OCI-M1 (cell line): Measurements from ENCODE around the gene SLC17A7.
"Not testable (repeated sequence)": the region's sequence is repeated elsewhere in the genome, so short reads cannot be mapped to it uniquely, and the experiment has no call there.

ENCODE experiments used
- DNase-seq: peaks from one replicate; lab custom pipeline; 2025; lab: John Stamatoyannopoulos, UW

Gene SLC17A7

DNA sequence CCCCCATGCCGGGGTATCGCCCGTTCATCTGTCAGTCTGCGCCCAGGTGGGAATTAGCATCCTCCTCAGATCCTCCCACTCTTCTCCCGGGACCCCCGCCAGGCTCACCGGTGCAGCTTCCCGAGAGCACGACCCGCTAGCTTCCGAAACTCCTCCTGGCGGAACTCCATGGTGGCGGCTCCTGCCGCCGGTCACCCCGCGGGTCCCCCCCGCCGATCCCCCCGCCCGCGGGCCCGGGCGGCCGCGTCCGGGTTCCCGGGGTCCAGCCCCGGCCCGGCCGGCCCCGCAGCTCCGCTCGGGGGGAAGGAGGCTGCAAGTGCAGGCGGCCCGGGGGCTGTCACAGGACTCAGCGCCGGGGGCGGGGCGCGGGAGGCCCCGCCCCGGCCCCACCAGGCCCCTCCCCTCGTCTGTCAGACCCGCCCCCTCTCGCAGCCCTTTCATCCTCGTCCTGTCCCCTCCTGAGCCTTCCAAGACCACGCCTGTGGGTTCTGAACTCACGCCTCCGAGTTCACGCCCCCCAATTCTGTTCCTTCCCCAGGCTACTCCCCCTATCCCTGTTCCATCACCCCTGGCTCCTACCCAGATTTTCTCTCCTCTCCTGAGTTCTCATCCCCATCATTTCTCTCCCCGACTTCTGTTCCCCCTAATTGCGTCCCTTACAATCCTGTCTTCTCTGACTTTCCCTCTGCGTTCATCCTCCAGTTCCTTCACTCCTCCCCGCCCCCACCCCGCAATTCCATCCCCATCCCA lies at the start of gene SLC17A7:
TSS of gene SLC17A7 (minus strand) at position 318 of the 750 bp plus-strand sequence. CDS start at position 170, 148 bp downstream.
- DNase-seq = no peak

DNA sequence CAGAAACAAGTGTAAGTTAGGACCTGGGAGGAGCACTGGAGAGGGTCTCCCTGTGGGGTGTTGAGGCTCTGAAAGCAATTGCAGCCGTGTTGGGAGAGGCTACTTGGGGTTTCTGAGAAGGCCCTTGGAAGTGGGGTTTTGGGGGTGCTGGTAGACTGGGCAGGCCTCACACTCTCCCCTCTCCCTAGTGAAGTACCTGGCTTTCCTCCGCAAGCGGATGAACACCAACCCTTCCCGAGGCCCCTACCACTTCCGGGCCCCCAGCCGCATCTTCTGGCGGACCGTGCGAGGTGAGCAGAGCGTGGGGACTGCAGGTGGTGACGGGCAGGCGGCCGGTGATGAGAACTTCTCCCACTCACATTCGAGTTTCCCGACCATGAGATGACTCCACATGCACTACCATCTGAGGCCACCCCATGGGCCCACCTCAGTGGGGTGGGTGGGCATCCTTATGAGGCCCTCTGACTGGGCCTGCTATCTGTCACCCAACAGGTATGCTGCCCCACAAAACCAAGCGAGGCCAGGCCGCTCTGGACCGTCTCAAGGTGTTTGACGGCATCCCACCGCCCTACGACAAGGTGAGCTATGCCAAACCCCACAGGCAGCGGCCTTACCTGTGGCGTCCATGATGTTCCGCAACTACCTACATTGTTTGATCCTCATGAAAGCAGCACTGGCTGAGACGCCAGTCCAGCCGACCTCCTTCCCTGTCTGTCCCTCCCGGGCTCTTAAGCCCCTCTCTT lies 49.1 kb upstream of the SLC17A7 start:
- no peak for DNase-seq

DNA sequence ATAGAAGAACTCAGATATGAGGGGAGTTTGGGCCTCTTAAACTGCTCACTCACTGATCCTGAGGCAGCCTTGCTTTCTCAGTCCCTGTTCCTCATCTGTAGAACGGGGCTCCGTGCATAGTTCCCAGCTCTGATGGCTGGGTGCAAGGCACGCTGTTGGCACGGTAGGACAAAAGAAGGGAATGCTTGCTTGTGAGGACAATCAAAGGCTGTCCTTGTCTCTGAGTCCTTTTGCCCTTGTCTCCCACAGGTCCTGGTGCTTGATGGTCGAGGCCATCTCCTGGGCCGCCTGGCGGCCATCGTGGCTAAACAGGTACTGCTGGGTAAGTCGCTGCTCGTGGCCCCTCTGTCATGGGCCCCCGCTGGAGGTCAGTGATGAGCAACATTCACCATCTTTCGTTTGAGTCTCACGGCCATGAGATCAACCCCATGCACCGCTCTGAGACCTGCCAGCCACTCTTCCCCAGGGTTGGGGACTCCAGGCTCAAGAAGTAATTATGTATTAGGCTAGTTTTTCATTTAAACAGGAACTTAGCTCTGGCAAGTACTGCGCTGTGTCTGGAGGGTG lies 48.4 kb upstream of the SLC17A7 start:
- DNase-seq = no peak

DNA sequence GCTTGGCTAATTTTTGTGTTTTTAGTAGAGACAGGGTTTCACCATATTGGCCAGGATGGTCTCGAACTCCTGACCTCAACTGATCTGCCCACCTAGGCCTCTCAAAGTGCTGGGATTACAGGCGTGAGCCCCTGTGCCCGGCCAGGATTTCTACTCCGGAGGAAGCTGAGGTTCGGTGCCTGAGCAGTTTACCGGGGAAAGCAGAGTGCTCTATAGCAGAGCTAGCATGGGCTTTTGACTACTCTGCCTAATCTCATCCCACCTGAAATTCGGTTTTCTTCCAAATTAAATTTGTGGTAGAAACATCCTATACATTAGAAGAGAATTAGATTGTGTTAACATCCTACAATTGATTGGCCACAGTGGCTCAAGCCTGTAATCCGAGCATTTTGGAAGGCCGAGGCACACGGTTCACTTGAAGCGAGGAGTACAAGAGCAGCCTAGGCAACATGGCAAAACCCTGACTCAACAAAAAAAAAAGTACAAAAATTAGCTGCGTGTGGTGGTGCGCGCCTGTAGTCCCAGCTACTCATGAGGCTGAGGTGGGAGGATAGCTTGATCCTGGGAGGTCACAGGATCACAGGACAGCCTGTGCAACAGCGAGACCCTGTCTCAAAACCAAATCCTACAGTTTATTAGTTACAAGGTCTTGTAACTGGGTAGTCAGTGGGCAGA lies 47.7 kb upstream of the SLC17A7 start:
- no peak for DNase-seq

DNA sequence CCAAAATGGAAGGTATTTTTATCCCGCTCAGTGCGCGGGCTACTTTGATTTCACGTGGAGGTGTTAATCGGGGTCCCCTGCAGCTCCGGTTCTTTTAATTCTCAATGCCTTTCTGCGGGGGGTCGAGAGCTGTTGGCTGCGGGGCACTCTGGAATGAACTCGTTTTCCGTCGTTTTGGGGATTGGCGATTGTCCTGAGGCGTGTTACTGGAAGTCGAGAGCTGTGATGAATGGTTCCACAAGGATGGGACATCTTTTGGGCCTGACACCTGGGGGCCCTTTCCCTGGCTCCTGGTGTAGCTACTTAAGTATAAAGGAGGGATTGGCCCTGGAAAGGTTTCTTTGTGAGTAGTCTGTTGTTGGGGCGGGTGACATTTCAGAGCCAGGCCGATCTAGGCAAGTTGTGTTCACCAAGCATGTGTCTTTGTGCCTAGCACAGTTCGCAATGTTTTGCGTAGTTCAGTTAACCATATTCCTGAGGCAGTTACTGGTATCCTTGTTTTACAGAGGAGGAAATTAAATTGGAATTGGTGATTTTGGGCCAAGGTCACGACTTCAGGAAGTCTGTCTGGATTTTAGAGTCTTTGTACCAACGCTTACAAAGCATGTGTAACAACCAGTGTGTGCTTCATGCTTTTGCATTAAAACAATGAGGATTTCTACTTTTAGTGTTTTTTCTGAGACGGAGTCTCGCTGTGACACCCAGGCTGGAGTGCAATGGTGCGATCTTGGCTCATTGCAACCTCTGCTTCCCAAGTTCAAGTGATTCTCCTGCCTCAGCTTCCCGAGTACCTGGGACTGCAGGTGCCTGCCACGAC lies 46.9 kb upstream of the SLC17A7 start:
- DNase-seq = peak; percentile 46

DNA sequence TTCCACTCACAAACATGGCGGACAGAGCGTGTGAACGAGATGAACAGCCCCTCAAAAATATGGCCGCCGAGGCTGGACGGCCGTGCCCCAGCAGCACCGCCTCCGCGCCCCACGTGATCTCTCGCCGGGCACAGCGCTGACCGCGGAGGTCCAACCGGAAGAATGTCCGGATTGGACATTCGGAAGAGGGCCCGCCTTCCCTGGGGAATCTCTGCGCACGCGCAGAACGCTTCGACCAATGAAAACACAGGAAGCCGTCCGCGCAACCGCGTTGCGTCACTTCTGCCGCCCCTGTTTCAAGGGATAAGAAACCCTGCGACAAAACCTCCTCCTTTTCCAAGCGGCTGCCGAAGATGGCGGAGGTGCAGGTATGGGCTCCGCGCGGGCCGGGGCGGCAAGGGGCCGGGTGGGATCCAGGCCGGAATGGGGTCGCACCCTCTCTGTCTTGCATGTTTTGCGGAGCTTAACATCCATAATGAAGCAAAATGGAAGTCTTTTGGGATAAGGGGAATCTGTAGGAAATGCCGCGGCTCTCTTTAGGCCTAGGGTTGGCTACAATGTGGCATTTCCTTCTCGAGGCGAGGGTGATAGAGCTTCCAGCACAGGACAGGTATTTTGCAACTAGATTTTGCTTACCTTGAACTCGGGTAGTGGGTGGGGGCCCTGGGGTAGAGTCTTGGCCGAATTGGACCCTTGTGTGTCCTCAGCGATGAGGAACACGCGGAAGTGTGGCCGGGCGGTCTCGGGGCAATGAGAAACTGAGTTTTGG lies 46.1 kb upstream of the SLC17A7 start, which contains the start of gene RPL13A:
TSS of gene RPL13A (plus strand) at position 332 of the 769 bp plus-strand sequence. CDS start at position 354, 22 bp downstream.
- DNase-seq = peak; percentile 100

DNA sequence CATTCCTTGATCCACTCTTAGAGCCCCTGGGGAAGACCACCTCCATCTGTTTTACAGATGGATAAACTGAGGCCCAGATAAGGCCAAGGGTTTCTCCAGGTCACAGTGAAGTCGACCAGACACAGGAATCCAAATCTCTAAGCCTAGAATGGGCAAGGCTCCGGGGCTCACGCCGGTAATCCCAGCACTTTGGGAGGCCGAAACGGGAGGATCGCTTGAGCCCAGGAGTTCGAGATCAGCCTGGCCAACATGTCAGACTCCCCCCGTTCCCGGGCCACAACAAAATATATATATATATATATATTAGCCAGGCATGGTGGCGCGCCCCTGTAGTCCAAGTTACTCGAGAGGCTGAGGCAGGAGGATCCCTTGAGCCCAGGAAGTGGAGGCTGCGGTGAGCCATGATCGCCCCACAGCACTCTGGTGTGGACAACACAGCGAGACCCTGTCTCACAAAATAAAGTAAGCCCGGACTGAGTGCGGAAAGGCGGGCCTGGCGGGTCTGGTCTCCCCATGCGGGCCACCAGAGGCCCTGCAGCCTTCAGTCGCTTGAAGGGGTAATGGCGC lies 45.5 kb upstream of the SLC17A7 start:
- DNase-seq = no peak

DNA sequence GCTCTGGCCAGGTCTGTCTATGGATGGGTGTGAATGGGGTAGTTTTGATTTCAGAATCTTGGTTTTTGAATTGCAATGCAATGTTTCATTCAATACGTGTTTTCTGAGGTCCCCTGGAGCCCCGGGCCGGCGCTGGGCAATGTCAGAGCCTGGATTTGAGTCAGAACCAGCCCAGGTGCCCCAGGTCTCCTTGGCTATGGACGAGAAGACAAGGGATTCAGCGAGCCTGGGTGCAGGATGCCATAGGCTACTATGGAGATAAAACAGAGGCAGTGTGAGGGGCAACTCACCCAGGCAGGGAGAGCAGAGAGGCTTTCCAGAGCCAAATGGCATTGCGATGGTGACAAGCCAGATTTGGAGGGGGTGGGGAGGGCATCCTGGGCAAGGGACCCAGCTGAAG lies 44.9 kb upstream of the SLC17A7 start:
- DNase-seq = no peak

DNA sequence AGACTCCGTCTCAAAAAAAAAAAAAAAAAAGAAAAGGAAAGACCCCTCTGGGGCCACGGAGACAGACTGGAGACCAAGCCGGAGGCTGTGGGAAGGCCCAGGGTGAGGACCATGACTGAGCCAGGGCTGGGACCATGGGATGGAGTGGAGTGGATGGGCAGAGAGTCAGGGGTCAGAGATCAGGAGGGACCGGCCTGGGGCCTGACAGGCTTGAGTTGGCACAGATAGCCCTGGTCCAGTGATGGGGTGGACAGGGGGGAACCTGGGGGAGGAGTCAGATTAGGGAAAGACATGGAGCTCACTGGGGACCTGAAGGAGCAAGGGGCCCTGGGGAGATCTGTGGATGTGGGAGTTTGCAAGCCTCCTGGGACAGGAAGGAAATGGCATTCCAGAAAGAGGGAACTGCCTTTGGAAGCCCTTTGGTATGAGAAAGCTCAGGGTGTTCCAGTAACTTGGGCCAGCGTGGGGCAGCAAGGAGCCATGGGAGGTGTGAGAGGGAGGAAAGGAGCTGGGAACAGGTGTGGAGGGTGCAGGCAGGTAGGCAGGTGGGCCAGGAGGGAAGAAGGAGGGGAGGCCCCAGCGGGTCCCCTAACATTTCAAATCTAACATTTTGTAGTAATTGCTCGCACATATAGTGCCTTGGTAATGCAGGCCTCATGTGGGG lies 39.8 kb upstream of the SLC17A7 start:
- DNase-seq = no peak

DNA sequence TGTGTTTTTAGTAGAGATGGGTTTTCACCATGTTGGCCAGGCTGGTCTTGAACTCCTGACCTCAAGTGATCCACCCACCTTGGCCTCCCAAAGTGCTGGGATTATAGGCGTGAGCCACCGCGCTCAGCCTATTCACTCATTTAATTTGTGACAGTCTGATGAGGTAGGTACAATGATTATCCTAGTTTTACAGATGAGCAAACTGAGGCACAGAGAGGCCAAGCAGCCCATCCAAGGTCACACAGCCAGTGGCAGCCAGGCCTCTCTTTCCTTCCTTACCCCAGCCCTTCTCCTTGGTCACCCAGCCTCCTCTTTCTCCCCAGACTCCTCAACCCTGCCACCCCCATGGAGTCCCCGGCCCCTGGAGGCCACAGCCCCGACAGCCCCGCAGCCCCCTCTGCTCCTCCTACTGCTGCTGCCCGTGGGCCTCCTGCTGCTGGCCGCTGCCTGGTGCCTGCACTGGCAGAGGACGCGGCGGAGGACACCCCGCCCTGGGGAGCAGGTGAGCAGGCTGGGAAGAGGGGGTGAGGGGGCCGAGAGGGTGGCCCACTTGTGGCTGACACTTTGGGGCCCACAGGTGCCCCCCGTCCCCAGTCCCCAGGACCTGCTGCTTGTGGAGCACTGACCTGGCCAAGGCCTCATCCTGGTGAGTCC lies 38.8 kb upstream of the SLC17A7 start:
- no peak for DNase-seq

DNA sequence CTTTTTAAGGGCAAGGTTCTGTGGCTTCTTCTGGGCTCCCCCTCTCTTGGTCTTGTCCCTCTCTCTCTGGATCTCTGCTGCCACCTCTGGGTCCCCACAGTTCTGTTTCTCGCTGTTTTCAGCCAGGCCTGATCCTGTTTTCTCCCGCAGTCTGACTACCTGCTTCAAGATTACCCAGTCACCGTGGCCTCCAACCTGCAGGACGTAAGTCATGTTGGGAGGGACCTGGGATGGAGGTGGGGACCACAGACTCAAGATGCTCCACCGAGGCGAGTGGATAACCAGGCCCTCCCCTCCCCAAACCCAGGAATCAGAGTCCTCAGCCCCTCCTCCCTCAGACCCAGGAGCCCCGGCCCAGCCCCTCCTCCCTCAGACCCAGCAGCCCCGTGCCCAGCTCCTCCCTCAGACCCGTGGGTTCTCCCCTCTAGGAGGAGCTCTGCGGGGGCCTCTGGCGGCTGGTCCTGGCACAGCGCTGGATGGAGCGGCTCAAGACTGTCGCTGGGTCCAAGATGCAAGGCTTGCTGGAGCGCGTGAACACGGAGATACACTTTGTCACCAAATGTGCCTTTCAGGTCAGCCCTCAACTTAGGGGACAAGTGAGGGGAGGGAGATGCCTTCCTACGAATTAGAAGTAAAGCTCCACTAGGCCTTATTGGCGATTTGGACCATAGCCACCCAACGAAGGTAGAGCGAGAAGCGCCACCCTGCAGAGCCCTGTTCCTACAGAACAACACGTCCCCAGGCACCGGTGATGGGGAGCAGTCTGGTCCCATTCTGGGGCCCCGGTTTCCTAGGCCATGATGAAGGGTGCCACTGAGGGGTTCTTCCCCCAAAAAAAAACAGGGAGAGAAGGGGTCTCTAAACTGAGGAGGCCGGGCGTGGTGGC lies 34.9 kb upstream of the SLC17A7 start:
- DNase-seq = peak; percentile 55

DNA sequence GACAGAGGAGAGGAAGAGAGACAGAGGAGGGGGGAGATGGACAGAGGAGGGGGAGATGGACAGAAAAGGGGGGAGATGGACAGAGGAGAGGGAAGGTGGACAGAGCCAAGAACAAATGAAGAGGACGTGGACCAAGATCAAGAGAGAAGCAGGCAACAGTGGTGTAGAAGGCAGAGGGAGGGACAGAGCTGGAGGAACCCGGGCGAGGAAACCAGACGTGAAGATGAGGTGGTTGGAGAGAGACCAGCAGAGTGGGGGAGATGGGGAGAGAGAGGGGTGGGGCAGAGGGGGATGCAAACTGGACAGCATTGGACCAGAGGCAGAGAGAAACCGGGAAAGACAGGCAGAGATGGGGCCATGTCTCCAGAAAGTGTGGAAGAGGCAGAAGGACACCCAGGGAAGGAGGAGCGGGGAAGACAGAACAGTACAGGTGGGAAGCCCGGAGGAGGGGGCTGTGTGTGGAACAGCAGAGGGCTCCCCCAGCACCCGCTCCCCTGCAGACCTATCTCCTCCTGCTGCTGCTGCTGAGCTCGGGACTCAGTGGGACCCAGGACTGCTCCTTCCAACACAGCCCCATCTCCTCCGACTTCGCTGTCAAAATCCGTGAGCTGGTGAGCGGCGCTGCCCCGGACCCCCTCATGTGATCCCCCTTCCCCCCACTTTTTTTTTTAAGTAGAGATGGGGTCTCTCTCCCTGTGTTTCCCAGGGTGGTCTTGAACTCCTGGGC lies 34.0 kb upstream of the SLC17A7 start:
- no peak for DNase-seq

DNA sequence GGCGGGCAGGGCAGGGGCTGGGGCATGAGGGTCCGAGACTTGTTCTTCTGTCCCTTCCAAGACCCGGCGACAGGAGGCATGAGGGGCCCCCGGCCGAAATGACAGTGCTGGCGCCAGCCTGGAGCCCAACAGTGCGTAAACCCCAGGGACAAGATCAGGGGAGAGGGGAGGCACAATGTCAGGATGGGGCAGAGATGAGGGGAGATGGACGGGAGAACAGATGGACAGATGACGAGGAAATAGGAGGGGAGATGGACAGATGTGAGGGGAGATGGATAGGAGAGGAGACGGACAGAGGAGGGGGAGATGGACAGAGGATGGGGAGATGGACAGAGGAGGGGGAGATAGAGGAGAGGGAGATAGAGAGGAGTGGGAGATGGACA lies 33.2 kb upstream of the SLC17A7 start:
- DNase-seq = no peak

DNA sequence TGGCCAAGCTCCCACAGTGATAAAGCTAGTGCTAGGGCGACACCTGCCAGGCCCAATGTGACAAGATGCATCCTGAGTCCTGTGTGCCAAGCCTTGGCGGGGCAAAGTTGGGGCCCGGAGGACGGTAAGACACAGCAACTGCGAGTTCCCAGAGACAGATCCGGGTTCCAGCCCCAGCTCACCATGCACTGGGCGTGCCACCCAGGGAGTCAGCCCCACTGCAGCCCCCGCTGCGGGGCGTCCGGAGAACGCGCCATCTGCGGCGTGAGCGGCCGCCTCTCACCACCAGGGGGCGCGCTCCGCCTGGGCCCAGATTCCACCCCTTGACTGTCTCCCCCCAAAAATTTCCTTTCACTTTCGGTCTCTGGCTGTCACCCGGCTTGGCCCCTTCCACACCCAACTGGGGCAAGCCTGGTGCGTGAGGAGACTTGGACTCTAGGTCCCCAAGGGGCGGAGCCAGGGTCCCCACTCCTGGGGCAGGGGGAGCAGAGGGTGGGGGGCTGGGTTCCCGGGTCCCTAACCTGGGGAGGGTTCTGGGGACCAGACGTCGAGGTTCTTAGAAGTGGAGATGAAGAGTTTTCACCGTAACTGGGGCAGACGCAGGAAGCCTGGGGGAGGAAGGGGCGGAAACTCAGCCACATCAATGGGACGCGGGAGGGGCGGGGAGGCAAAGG lies 32.7 kb upstream of the SLC17A7 start, which contains the start of gene FLT3LG:
TSS of gene FLT3LG (plus strand) at position 348 of the 674 bp plus-strand sequence. CDS start 425 bp downstream, outside the sequence.
- DNase-seq = peak; percentile 96

DNA sequence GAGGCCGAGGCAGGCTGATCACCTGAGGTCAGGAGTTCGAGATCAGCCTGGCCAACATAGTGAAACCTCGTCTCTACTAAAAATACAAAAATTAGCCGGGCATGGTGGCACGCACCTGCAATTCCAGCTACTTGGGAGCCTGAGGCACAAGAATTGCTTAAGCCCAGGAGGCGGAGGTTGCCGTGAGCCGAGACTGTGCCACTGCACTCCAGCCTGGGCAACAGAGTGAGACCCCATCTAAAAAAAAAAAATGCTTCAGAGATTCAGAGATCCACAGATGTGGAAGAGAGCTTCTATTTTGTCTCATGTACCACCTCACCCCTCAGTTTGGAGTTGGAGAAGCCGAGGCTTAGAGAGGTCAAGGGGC lies 32.2 kb upstream of the SLC17A7 start:
- not testable (repeated sequence) for DNase-seq

DNA sequence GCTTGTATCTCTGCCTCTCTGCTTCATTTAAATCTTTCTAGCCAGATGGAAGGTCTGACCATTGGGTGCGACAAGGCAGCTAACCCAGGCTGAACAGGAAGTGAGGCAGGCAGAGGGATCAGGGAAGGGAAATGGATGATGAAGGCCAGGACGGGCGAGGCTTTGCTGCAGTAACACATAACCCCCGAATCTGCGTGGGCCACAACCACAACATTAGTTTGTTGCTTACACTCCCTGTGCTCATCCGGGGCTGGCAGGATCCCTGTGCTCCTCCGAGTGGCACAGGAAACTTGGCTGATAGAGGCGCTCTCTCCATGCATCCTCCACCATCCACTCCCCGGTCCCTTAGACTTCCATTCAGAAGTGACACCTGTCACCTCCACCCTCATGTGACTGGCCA lies 31.6 kb upstream of the SLC17A7 start:
- DNase-seq = no peak

DNA sequence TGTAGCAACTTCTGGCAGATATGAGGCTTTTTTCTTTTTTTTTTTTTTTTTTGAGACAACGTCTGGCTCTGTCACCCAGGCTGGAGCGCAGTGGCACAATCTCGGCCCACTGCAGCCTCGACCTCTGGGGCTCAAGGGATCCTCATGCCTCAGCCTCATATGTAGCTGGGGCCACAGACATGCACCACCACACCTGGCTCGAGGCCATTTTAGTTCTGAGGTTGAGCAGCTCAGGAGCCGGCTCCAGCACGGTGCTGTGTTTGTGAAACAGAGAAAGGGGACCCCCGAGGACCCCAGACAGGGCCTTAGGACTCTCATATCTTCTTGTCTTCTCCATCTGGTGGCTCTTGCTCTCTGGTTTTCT lies 29.3 kb upstream of the SLC17A7 start:
- no peak for DNase-seq
